ENCODE measurements around the gene HK1.
"Not testable (repeated sequence)": the region's sequence is repeated elsewhere in the genome, so short reads cannot be mapped to it uniquely, and the experiment has no call there.

Gene HK1

DNA sequence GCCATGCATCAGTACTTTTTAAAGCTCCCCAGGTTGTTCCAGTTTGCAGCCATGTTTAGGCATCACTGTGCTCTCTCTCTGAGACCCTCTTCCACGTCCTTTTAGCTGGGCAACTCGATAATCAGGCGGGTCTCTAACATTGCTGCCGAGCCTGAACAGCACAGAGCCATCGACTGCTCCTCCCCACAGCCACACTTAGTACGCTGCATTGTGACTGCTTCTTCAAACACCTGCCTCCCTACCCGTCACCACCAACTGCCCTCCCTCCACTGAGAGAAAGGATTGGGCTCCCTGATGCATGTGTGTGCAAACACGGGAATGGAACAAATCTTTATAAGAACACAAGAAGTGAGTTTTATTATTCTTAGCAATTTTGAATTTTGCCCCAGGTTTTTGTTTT lies 149.9 kb downstream of the HK1 start:
- DNase-seq: peak; percentile 81

GRCh38 chr10:69434169-69434568 lies 155.9 kb downstream of the HK1 start:
- no peak for DNase-seq

GRCh38 chr10:69434926-69435325 lies 156.6 kb downstream of the HK1 start:
- no peak for DNase-seq

DNA sequence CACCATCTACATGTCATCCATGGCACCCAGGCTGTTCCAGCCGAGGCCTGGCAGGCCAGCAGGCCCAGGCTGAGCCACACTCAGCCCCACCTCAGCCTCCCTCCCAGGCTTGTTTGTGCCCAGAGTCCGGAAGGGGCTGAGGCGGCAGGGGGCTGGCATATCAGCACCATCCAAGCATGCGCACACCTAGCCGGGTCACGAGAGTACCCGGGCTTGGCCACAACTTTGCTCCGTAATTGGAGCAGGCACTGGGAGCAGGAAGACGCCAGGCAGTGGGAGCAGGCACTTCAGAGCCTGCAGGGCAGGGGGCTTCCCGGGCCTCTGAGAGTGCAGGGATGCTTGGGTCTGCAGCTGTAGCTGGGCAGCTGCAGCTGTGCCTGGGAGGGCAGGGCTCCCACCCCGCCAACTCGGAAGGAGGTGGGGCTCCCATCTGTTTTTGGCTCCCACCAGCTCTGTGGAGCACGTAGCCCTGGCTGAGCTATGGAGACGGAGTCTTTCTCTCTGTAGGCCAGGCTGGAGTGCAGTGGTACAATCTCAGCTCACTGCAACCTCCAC lies 157.7 kb downstream of the HK1 start:
- DNase-seq: no peak

DNA sequence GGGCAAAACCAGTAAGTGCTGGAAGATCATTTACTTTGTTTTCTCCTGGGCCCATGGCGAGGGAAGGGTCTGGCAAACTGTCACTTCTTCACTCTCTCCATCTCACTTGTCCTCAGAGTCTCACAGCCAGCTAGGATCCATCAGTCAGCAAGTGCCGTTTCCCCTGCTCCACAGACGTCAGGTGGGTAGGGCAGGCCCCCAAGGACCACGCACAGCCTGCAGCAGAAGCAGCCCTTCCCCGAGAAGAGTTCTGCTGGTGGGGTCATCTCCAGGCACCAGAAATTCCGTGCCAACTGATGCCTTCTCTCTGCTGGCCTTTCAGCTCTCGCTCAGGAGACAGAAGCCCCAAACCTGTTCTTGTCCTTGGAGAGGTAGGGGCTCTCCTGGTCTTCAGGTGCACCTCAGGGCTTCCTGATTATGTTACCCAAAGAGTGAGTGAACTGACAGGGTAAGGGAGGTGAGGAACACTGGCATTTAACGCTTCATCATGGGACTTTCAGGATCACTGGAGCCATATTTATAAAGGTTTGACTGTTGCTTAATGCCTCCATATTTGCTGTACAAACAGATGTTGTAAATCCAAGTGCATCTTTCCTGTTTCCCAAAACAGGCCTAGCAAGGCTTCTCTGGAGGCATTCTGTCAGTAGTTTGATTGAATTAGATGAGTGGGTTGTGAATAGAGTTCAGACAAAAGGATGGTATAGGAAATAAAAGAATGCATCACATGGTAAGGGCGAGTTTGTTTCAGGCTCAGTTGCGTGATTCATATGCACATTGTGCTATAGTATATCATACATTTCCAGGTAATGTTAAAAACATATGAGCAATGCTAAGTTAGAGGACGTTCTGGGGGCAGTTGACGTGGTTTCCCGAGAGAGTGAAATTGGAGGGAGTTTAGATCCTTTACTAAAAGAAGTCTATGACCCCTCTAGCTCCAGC lies 159.3 kb downstream of the HK1 start:
- DNase-seq: peak; percentile 40

DNA sequence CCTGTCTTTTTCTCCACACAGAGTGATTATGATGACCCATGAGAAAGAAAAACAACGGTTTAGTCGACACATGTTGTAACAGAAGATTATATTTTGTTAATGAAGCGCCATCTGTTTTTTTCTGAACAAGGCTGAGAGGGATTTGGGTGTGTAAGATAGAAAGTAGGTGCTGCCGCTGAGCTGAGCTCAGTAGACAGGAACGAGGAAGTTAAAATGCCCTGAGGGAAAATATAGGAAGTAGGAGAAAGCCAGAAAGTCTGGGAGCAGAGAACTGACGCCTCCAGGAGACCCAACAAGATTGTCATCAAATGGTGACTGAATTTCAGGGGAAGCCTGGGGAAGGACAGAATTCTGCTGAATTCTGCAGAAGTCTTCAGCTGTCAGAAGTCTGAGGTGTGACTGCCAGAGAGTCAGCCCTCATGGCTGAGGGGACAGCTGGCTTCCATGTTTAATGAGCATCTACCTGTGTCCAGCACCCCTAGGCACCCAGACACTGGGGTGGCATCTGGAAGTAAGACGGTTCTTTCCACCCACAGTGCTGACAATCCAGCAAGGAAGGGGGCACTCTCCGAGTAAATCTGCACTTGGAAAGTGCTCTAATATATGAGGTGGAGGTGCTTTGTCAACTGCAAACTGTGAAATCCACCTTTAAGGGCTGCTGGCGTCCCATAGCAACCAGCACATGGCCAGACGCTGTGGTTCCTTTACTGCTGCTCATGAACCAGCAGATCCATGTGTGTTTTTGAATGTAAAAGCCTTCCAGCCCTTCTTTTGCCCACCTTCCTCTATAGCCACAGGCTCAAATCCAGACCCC lies 160.4 kb downstream of the HK1 start:
- peak; percentile 80 for DNase-seq

DNA sequence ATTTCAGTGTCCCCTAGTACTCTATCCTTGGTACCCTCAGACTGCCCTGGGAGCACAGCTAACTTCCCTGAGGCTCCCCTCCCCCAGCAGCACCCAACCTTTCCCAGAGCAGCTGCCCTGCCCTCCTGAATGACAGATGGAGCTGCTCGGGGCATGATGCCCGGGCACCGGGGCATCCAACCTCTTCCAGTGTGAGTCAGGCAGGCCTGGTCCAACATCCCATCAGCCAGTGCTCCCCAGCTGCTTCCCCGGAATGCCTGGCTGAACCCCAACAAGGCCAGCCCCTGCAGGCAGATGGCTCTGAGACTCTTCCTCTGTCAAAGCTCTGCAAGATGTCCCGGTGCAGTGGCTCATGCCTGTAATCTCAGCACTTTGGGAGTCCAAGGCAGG lies 161.0 kb downstream of the HK1 start:
- DNase-seq: peak; percentile 60

- peak; percentile 44 for DNase-seq
Observed at GRCh38 chr10:69439813-69440506, 161.7 kb downstream of the HK1 start.

GRCh38 chr10:69443354-69443753 lies 165.1 kb downstream of the HK1 start:
- DNase-seq: no peak

DNA sequence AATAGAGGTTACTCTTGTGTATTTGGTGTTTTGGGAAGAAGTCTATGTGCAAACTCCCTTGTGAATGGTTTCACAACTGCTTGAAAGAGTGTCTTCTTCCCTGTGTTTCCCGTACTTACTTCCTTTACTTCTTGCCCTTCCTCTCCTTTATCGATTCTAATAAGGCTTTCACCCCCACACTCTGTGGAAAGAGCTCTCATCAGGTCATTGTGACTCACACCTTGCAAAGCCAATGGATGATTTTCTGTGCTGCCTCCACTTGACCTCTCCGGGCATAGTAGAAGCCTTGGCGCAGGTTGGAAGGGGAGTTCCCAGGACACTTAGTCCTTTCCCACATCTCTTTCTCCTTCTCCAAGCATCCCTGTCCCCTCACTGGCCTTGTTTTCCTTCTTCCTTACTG lies 166.7 kb downstream of the HK1 start:
- DNase-seq: peak; percentile 30

DNA sequence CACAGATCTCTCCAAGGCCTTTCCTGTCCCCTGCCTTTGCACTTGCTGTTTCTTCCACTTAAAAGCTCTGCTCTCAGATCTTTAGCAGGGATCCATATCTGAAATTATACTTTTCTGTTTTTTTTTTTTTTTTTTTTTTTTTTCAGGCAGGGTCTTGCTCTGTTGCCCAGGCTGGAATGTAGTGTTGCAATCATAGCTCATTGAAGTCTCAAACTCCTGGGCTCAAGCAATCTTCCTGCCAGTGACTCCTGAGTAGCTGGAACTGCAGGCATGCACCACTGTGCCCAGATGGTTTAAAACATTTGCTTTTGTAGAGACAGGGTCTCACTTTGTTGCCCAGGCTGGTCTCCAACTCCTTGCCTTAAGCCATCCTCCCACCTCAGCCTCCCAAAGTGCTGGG lies 167.9 kb downstream of the HK1 start:
- DNase-seq: no peak

DNA sequence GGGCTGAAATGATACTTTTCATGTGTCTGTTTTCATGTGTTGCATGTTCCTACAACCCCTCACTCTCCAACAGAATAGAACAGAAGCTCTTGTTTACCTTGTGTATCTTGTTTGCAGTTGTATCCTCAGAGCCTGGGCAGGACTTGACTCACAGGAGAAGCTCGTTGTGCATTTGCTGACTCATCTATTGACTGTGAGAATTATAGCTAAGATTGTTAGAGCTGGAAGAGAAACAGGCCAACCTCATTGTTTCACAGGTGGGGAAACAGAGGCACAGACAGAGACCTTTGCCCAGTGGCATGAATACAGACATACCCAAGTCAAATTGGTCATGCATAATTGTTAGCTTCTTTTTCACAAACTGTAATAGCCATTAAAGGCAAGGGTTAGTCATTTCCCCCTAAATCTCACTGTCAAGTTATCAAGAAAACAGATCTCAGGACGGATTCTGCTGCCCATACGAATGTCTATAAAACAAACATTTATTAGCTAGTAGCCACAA lies 168.4 kb downstream of the HK1 start:
- peak; percentile 87 for DNase-seq

DNA sequence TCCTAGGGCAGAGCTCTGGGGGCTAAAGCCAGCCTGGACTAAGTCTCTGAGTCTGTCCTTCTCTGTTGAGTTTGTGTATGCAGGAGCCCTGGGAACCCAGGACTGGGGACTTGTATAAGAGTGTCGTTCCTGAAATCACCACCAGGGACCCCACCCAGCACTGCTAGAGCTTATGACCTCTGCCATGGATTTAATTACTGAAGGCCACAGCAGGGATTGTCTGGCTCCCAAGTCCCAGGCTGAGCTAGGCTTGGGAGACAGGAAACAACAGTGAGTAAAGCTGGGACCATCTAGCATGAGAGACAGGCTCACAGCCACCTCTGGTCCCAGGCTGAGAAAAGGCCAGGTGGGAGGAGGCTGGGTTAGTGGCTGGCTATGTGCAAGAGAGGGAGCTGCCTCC lies 171.5 kb downstream of the HK1 start:
- peak; percentile 92 for DNase-seq

- DNase-seq: not testable (repeated sequence)
Observed at GRCh38 chr10:69450395-69450794, 172.1 kb downstream of the HK1 start.

GRCh38 chr10:69451209-69451783 lies 173.0 kb downstream of the HK1 start, which contains the start of gene TSPAN15:
Gene TSPAN15, plus strand, starts transcription at chr10:69451465. Its CDS starts 130 bp downstream, at chr10:69451595.
- DNase-seq: peak; percentile 96
